Vagina (tissue), 2 donors: ENCODE measurements around the gene HSCB.

Experiments
- CTCF ChIP-seq, 3 experiments: fragments of 450-650 bp in 2 of 3; fragments of 200-600 bp in 1 of 3; sonication (generic) in 1 of 3; IDR thresholded peaks; one replicate each; pipeline ENCODE4 v1.5.1; 2017 to 2019; ENCODE audit warnings: antibody characterized with exemption in 3 of 3, mild to moderate bottlenecking in 2 of 3, moderate library complexity in 2 of 3
- POLR2A ChIP-seq, 2 donors: fragments of 450-650 bp; IDR thresholded peaks; one replicate each; pipeline ENCODE4 v1.6.1; 2017; ENCODE audit warnings: antibody characterized with exemption in 2 of 2, mild to moderate bottlenecking in 2 of 2, moderate library complexity in 2 of 2
- POLR2AphosphoS5 ChIP-seq, 2 donors: sonication (generic); formaldehyde crosslinking; IDR thresholded peaks; one replicate each; pipeline ENCODE4 v1.9.0; 2017; ENCODE audit warnings: antibody characterized with exemption in 2 of 2, mild to moderate bottlenecking in 2 of 2, low read depth in 1 of 2; ENCODE audit not compliant: insufficient read depth in 1 of 2

DNA sequence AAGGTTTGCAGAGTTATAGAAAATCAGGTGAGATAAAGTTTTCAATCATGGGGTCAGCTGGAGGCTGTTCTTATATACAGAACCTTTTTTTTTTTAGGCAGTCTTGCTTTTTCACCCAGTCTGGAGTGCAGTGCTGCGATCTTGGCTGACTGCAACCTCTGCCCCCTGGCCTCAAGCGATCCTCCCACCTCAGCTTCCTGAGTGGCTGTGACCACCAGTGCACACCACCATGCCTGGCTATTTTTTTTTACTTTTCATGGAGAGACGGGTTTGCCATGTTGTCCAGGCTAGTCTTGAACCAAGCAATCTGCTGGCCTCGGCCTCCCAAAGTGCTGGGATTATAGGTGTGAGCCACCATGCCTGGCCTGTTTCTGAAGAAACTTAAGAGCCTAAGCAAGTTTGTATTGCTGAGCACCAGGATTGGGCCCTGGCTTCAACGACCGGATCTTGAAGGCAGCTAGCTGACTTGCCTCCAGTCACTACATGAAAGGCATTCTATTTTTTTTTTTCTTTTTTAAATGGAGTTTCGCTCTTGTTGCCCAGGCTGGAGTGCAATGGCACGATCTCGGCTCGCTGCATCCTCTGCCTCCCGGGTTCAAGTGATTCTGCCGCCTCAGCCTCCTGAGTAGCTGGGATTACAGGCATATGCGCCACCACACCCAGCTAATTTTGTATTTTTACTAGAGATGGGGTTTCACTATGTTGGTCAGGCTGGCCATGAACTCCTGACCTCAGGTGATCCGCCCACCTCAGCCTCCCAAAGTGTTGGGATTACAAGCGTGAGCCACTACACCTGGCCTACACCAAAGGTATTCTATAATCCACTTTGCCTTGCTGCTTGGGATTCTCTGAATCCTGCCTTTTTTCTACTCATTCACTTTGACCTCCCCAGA, 50.9 kb downstream of the HSCB start:
- no peak for TF ChIP-seq CTCF (IDR thresholded peaks at IDR 0.05)
- TF ChIP-seq POLR2AphosphoS5 (IDR thresholded peaks at IDR 0.05; ENCODE audit: insufficient read depth in 1 of 2, low read depth in 1 of 2), result no peak
- TF ChIP-seq POLR2A (IDR thresholded peaks at IDR 0.05), result no peak
